K562 (cell line): ENCODE data around the gene PDZRN3. TPM values are rescaled to one million over a fixed set of nuclear protein-coding genes. Genes with fewer than 3 reads are reported as not detected.

ENCODE experiments used
- ATAC-seq: fragments of 200-7000 bp; cut with Tn5 transposase; 3 replicates; pipeline ENCODE4 v1.9.1; 2020; ENCODE audit warnings: moderate library complexity
- BruUV-seq: library from RNA; stranded (reverse); fragments of 400-500 nt; replicated peaks from 2 replicates; lab custom pipeline; 2021; lab: Mats Ljungman, UMichigan
- CTCF ChIA-PET: fragments of 300-600 bp; formaldehyde crosslinking; extraction: SDS; loops from one replicate; lab custom pipeline; 2021; ENCODE audit warnings: low intra/inter-chr PET ratio; lab: Yijun Ruan, JAX
- POLR2A ChIA-PET: fragments of 300-600, 350-650 bp; sonication (Branson Sonifier 250); formaldehyde crosslinking; extraction: SDS; loops from one replicate; lab custom pipeline; 2021; ENCODE audit warnings: antibody characterized with exemption, inconsistent platforms; lab: Yijun Ruan, JAX
- DNase-seq, 4 experiments: peaks; one replicate each; pipeline versions ENCODE4 v3.0.0 to v3.0.0-alpha.2; 2011 to 2018; ENCODE audit warnings: low spot score in 3 of 4, mixed read lengths in 3 of 4; ENCODE audit errors: extremely low read depth in 1 of 4
- FAIRE-seq: peaks from 2 replicates; lab custom pipeline; 2011; peaks lifted over from hg19 to GRCh38; lab: Jason Lieb, UNC
- H2AFZ ChIP-seq: 2 replicates; pipeline ENCODE4 v1.6.0; 2011; ENCODE audit warnings: low read depth, low read length, control low read depth, inconsistent platforms
- H3K27ac ChIP-seq: fragments of 200-600 bp; 3 replicates; pipeline ENCODE4 v1.8.0; 2011; ENCODE audit warnings: low read depth, mild to moderate bottlenecking, control low read depth, inconsistent platforms, low read length, moderate library complexity, mixed read lengths; ENCODE audit errors: extremely low read depth
- H3K27me3 ChIP-seq, 2 experiments: fragments of 300-600 bp in 1 of 2; 2 replicates in 1 of 2; 3 replicates in 1 of 2; pipeline versions ENCODE4 v1.6.0 to v1.8.0; 2011; ENCODE audit warnings: inconsistent platforms in 2 of 2, low read length in 2 of 2, mild to moderate bottlenecking in 1 of 2, mixed read lengths in 1 of 2, moderate library complexity in 1 of 2; ENCODE audit not compliant: control insufficient read depth in 2 of 2, insufficient read depth in 2 of 2
- H3K36me3 ChIP-seq: fragments of 300-600 bp; 3 replicates; pipeline ENCODE4 v1.8.0; 2011; ENCODE audit warnings: mild to moderate bottlenecking, low read length, inconsistent platforms; ENCODE audit not compliant: control insufficient read depth, insufficient read depth
- H3K4me1 ChIP-seq, 2 experiments: fragments of 200-600 bp in 1 of 2; replicated peaks in 1 of 2; 2 replicates in 1 of 2; 3 replicates in 1 of 2; pipeline versions ENCODE4 v1.5.1 to v1.8.0; 2011; ENCODE audit warnings: inconsistent platforms in 2 of 2, low read length in 2 of 2, mild to moderate bottlenecking in 1 of 2, mixed read lengths in 1 of 2, moderate library complexity in 1 of 2; ENCODE audit not compliant: control insufficient read depth in 2 of 2, insufficient read depth in 2 of 2
- H3K4me2 ChIP-seq: 2 replicates; pipeline ENCODE4 v1.6.1; 2011; ENCODE audit warnings: low read length, control low read depth, inconsistent platforms, mixed read lengths; ENCODE audit not compliant: insufficient read depth
- H3K4me3 ChIP-seq: fragments of 200-600 bp; sonication (generic), shearing (Covaris generic); 2 replicates; pipeline ENCODE4 v1.5.1; 2016; ENCODE audit warnings: control low read depth, inconsistent platforms
- H3K79me2 ChIP-seq: fragments of 200-600 bp; 3 replicates; pipeline ENCODE4 v1.8.0; 2011; ENCODE audit warnings: low read length, inconsistent platforms; ENCODE audit not compliant: control insufficient read depth, insufficient read depth
- H3K9ac ChIP-seq, 2 experiments: 2 replicates each; pipeline versions ENCODE4 v1.6.0 to v1.6.1; 2011; ENCODE audit warnings: low read depth in 2 of 2, low read length in 2 of 2, control low read depth in 1 of 2, inconsistent platforms in 1 of 2, mild to moderate bottlenecking in 1 of 2, mixed read lengths in 1 of 2; ENCODE audit not compliant: insufficient read depth in 1 of 2
- H3K9me1 ChIP-seq: one replicate; pipeline ENCODE4 v1.6.0; 2011; ENCODE audit warnings: inconsistent platforms, mild to moderate bottlenecking, low read length, moderate library complexity; ENCODE audit not compliant: control insufficient read depth, insufficient read depth
- H3K9me3 ChIP-seq: replicated peaks from 2 replicates; pipeline ENCODE4 v1.5.1; 2011; ENCODE audit warnings: low read depth, low read length, inconsistent platforms; ENCODE audit not compliant: control insufficient read depth, insufficient read depth
- H4K20me1 ChIP-seq: replicated peaks from 2 replicates; pipeline ENCODE4 v1.6.1; 2011; ENCODE audit warnings: low read length, inconsistent platforms, mixed read lengths; ENCODE audit not compliant: control insufficient read depth, insufficient read depth
- ARID3B ChIP-seq: fragments of 250-450 bp; sonication (Bioruptor Pico); IDR thresholded peaks from 2 replicates; pipeline ENCODE4 v1.4.0; 2020; ENCODE audit warnings: borderline replicate concordance
- ARNT ChIP-seq, 2 experiments: fragments of 450-650 bp; IDR thresholded peaks; 2 replicates each; pipeline ENCODE4 v1.6.1; 2016; ENCODE audit warnings: mild to moderate bottlenecking in 1 of 2
- CBFB ChIP-seq: sonication (generic); formaldehyde crosslinking; IDR thresholded peaks from 2 replicates; pipeline ENCODE4 v1.4.0; 2020; ENCODE audit warnings: mild to moderate bottlenecking, missing genetic modification reagents
- FOXA1 ChIP-seq: fragments of 450-650 bp; IDR thresholded peaks from 2 replicates; pipeline ENCODE4 v1.6.1; 2016; ENCODE audit warnings: mild to moderate bottlenecking, borderline replicate concordance
- FOXA3 ChIP-seq, 2 experiments: fragments of 450-650 bp in 1 of 2; sonication (generic) in 1 of 2; formaldehyde crosslinking; IDR thresholded peaks in 1 of 2; conservative IDR thresholded peaks in 1 of 2; 2 replicates each; pipeline versions ENCODE4 v1.4.0 to v1.8.0; 2020 to 2022; ENCODE audit warnings: mild to moderate bottlenecking in 2 of 2, missing genetic modification reagents in 1 of 2
- KLF6 ChIP-seq: fragments of 250-450 bp; sonication (Bioruptor Pico); IDR thresholded peaks from 2 replicates; pipeline ENCODE4 v1.4.0; 2020; ENCODE audit warnings: mild to moderate bottlenecking, moderate library complexity, borderline replicate concordance
- NBN ChIP-seq: fragments of 450-650 bp; IDR thresholded peaks from 2 replicates; pipeline ENCODE4 v1.6.1; 2016; ENCODE audit warnings: low read depth, mild to moderate bottlenecking
- TCFL5 ChIP-seq: fragments of 250-450 bp; sonication (Bioruptor Pico); conservative IDR thresholded peaks from 2 replicates; pipeline ENCODE4 v1.6.1; 2021; ENCODE audit warnings: mild to moderate bottlenecking, moderate library complexity, matching md5 sums
- THAP7 ChIP-seq: fragments of 250-450 bp; sonication (Bioruptor Pico); IDR thresholded peaks from 2 replicates; pipeline ENCODE4 v1.5.0; 2021
- TSHZ1 ChIP-seq: fragments of 250-450 bp; sonication (Bioruptor Pico); IDR thresholded peaks from 2 replicates; pipeline ENCODE4 v1.4.0; 2020; ENCODE audit warnings: mild to moderate bottlenecking, moderate library complexity
- ZNF584 ChIP-seq: fragments of 200-800 bp; sonication (Bioruptor generic); IDR thresholded peaks from 2 replicates; pipeline ENCODE4 v1.6.1; 2016; ENCODE audit warnings: low read depth, mild to moderate bottlenecking, missing genetic modification characterization, missing compliant biosample characterization
- ZNF609 ChIP-seq: sonication (generic); formaldehyde crosslinking; IDR thresholded peaks from 2 replicates; pipeline ENCODE4 v1.8.1; 2023; ENCODE audit warnings: missing genetic modification reagents, mild to moderate bottlenecking, borderline replicate concordance
- ZSCAN29 ChIP-seq: fragments of 450-650 bp; IDR thresholded peaks from 2 replicates; pipeline ENCODE4 v1.6.1; 2017
- WGBS: fragments of 100-300 bp; shearing (Covaris generic); methylation state at CpG from one replicate; pipeline ENCODE4 v1.1.6; 2016; ENCODE audit warnings: low coverage, mixed read lengths; ENCODE audit not compliant: insufficient coverage; ENCODE audit errors: missing lambda C conversion rate; 5-methylcytosine and 5-hydroxymethylcytosine counted together
- in situ Hi-C: fragments of 300-500 bp; cut with MboI; formaldehyde crosslinking; loops from 4 replicates; pipeline ENCODE4 v1.15.0; 2018; ENCODE audit warnings: inconsistent platforms, mixed read lengths
- intact Hi-C: fragments of 100-400 bp; cut with micrococcal nuclease; formaldehyde crosslinking; loops from 2 replicates; pipeline ENCODE4 v1.14.2; 2022
- polyA plus RNA-seq, 8 experiments: library from polyadenylated mRNA; depleted of rRNA in 4 of 8; stranded (reverse) in 5 of 8; unstranded in 3 of 8; fragments of >200 nt; fragmentation: Nextera tagmentation in 2 of 8; fragmentation: Illumina TruSeq in 1 of 8; extraction: Ambion mirVana in 2 of 8; extraction: Trizol in 1 of 8; gene quantifications; 2 replicates each; pipeline versions ENCODE4 v1.2.1 to v1.2.3, GENCODE V29; 2011 to 2014; ENCODE audit warnings: inconsistent platforms in 1 of 8, missing spikeins in 1 of 8
- total RNA-seq, 7 experiments: library from RNA; depleted of rRNA in 6 of 7; stranded (reverse); fragments of >200 nt in 6 of 7; fragmentation: Illumina TruSeq in 2 of 7; extraction: Trizol in 2 of 7; gene quantifications; 2 replicates each; pipeline versions ENCODE4 v1.2.1 to v1.2.3, GENCODE V29; 2011 to 2021; ENCODE audit warnings: low replicate concordance in 1 of 7

PDZRN3 gene
- total and polyA plus RNA-seq, 9 of the 15 experiments (the other 6 are each of a cell fraction or from before 2014, with no cell fraction given): 0.16 TPM; not detected in 8

- no peak for ATAC-seq
- Histone ChIP-seq H3K4me2 (no peak overlapping the region), H3K9me3 (no peaks in the 10 kb centered on the region), H3K9ac (no peak overlapping the region), H3K27me3 (no peaks in the 10 kb centered on the region), H3K9me1 (no peaks in the 10 kb centered on the region), H3K27ac (no peak overlapping the region), H4K20me1 (no peaks in the 10 kb centered on the region), H2AFZ (no peak overlapping the region), H3K79me2 (no peaks in the 10 kb centered on the region), H3K36me3 (no peaks in the 10 kb centered on the region), H3K4me1 (no peaks in the 10 kb centered on the region), H3K4me3 (no peak overlapping the region)
- ChIA-PET POLR2A (no interaction called here), CTCF (no interaction called here)
- 0% methylated on average over 1 of the region's 1 CpG for WGBS
- in situ Hi-C loops: no loop called here
- BruUV-seq: no TSS peak
- no peak for DNase-seq
- intact Hi-C loops: no loop called here
- no peak for FAIRE-seq
- no peak for TF ChIP-seq KLF6 (CRISPR knock-in tag)
- no peak for TF ChIP-seq CBFB (CRISPR knock-in tag)
- no peak for TF ChIP-seq TCFL5 (CRISPR knock-in tag)
- no peak for TF ChIP-seq ZNF584 (CRISPR knock-in tag)
- TF ChIP-seq THAP7 (CRISPR knock-in tag): no peak
- TF ChIP-seq FOXA1: no peak
- no peak for TF ChIP-seq ARID3B (CRISPR knock-in tag)
- no peak for TF ChIP-seq ZSCAN29
- no peak for TF ChIP-seq NBN
- no peak for TF ChIP-seq ZNF609
- TF ChIP-seq TSHZ1 (CRISPR knock-in tag): no peak
- TF ChIP-seq FOXA3 (CRISPR knock-in tag; conservative IDR thresholded peaks at IDR 0.05 in 1 of 2, IDR thresholded peaks at IDR 0.05 in 1 of 2): no peak
- no peak for TF ChIP-seq ARNT (IDR thresholded peaks at IDR 0.05)
Measured at GRCh38 chr3:73610493-73610892, 14.2 kb downstream of the PDZRN3 start.
